HG02588 (cell line): ENCODE measurements around the gene FGF1.

Source experiments
- ATAC-seq: cut with Tn5 transposase; IDR thresholded peaks from one replicate; pipeline ENCODE4 v1.9.1; 2021; ENCODE audit warnings: mild to moderate bottlenecking, moderate library complexity; ENCODE audit not compliant: unreplicated experiment

FGF1 gene

DNA sequence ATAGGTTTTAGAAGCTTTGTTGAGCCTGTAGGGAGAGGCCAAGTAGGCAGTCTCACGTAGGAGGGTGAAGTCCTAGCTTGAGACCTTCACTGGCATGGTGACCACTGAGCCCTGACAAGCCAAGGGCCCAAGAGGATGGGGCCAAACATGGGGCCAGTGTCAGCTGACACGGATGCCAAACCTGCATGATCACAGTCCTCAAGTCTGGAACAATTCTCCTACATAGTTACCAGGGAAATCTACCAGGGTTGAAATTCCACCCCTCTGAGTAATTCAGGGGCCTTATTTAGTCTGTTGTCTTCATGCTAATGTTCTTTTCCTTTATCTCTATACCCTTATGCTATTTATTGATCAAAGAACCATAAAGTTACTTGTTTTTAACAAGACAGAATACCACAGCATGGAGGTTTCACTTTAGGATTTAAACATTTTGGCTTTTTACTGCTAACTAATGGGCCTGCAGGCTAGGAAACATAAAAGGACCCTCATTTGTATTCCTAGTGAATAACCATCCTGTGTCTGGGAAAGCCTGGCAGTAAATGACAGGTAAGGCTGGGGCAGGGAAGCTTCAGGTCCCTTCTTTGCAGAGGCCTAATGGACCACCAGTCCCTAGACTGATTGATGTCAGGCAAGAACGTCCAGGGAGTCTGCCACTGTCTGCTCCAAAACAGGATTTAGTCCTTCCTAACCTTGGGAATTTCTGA lies 140.8 kb downstream of the FGF1 start:
- no peak for ATAC-seq

DNA sequence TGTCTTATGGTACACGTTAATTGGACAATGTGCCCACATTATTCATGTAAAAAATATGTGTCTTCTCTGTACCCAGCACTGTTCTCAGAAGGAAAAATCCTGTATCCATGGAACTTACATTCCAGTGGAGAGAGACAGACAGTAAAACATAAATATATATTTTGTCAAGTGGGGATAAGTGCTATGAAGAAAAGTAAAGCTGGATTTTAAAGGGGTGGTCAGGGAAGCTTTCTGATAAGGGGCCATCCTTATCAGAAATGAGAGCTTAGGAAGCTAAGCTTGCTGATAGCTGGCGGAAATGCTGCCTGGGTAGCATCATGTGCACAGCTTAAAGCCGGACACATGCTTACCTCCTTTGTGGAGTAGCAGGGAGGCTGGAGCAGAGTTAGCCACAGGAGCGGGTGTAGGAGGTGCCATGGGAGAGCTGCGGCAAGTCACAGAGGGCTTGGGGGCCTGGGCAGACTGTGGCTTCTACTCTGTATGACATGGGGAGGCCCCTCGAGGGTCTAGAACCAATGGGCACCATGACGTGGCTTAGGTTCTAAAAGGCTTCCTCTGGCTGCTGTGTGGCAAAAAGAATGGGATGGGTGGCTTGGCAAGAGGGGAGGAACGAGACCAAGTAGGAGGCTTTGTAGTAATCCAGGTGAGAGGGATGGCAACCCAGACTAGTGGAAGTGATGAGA lies 141.7 kb downstream of the FGF1 start:
- ATAC-seq: no peak

DNA sequence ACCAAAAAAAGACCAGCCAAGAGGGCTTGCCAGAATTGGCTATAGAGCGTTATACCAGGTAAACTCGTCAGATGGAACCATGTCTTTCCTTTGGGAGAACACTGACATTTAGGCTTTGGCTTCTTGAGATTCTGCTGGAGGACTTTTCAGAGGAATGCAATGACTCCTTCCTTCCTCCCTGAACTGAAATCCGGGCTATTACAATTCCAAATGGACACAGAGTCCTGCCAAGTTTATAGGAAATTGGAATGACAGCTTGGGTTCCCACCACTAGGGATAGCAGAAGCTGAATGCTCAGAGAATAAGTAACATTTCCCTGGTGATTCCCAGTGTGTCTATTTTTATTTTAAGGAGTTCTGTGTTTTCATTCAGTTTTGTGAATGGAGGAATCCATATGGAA lies 143.0 kb downstream of the FGF1 start:
- no peak for ATAC-seq
